Mesenchymal stem cell (in vitro differentiated cells and primary cell): Measurements from ENCODE around the gene KIAA0825.

Experiments used
- DNase-seq: peaks from one replicate; pipeline ENCODE4 v3.0.0-alpha.2; 2013
- H2AFZ ChIP-seq: one replicate; pipeline ENCODE4 v1.6.1; 2013; ENCODE audit warnings: low read depth, mild to moderate bottlenecking, control low read depth, inconsistent platforms, low read length, moderate library complexity
- H2AK5ac ChIP-seq: 2 replicates; pipeline ENCODE4 v1.6.1; 2013; ENCODE audit warnings: low read length, moderate library complexity, mild to moderate bottlenecking, inconsistent platforms; ENCODE audit not compliant: severe bottlenecking
- H2BK120ac ChIP-seq: one replicate; pipeline ENCODE4 v1.6.1; 2013; ENCODE audit warnings: low read depth, mild to moderate bottlenecking, inconsistent platforms, low read length, moderate library complexity
- H2BK12ac ChIP-seq, 2 experiments: one replicate each; pipeline ENCODE4 v1.6.1; 2013; ENCODE audit warnings: inconsistent platforms in 2 of 2, low read length in 2 of 2, mild to moderate bottlenecking in 2 of 2, moderate library complexity in 2 of 2, control low read depth in 1 of 2
- H2BK15ac ChIP-seq: one replicate; pipeline ENCODE4 v1.6.1; 2013; ENCODE audit warnings: mild to moderate bottlenecking, low read depth, inconsistent platforms; ENCODE audit not compliant: poor library complexity, severe bottlenecking
- H2BK5ac ChIP-seq: 2 replicates; pipeline ENCODE4 v1.6.1; 2013; ENCODE audit warnings: low read depth, mild to moderate bottlenecking, low read length, control low read depth, inconsistent platforms; ENCODE audit not compliant: poor library complexity, severe bottlenecking
- H3K14ac ChIP-seq, 2 experiments: one replicate each; pipeline ENCODE4 v1.6.1; 2013; ENCODE audit warnings: inconsistent platforms in 2 of 2, low read length in 2 of 2, control low read depth in 1 of 2, mild to moderate bottlenecking in 1 of 2, moderate library complexity in 1 of 2
- H3K18ac ChIP-seq, 2 experiments: one replicate each; pipeline ENCODE4 v1.6.1; 2013; ENCODE audit warnings: inconsistent platforms in 2 of 2, low read length in 2 of 2, control low read depth in 1 of 2, low read depth in 1 of 2, mild to moderate bottlenecking in 1 of 2
- H3K23ac ChIP-seq, 2 experiments: one replicate each; pipeline ENCODE4 v1.6.1; 2013; ENCODE audit warnings: inconsistent platforms in 2 of 2, low read length in 2 of 2, mild to moderate bottlenecking in 2 of 2, moderate library complexity in 2 of 2, control low read depth in 1 of 2
- H3K27ac ChIP-seq: 2 replicates; pipeline ENCODE4 v1.5.1; 2013; ENCODE audit warnings: mild to moderate bottlenecking, moderate library complexity, low read length, control low read depth, inconsistent platforms; ENCODE audit not compliant: poor library complexity, severe bottlenecking
- H3K27me3 ChIP-seq, 2 experiments: 2 replicates each; pipeline versions ENCODE4 v1.6.1 to v1.7.0; 2013; ENCODE audit warnings: low read length in 2 of 2, mild to moderate bottlenecking in 2 of 2, moderate library complexity in 2 of 2, control low read depth in 1 of 2, inconsistent platforms in 1 of 2; ENCODE audit not compliant: control insufficient read depth in 1 of 2, insufficient read depth in 1 of 2
- H3K36me3 ChIP-seq, 2 experiments: 2 replicates each; pipeline versions ENCODE4 v1.6.1 to v1.7.0; 2013; ENCODE audit warnings: low read length in 2 of 2, control low read depth in 1 of 2, inconsistent platforms in 1 of 2, low read depth in 1 of 2, mild to moderate bottlenecking in 1 of 2; ENCODE audit not compliant: insufficient read depth in 2 of 2, control insufficient read depth in 1 of 2
- H3K4ac ChIP-seq, 2 experiments: one replicate each; pipeline ENCODE4 v1.6.1; 2013; ENCODE audit warnings: inconsistent platforms in 2 of 2, low read length in 2 of 2, mild to moderate bottlenecking in 2 of 2, moderate library complexity in 2 of 2, control low read depth in 1 of 2, low read depth in 1 of 2
- H3K4me1 ChIP-seq: 2 replicates; pipeline ENCODE4 v1.6.1; 2013; ENCODE audit warnings: low read depth, low read length, control low read depth; ENCODE audit not compliant: control insufficient read depth, insufficient read depth
- H3K4me2 ChIP-seq: 2 replicates; pipeline ENCODE4 v1.6.1; 2013; ENCODE audit warnings: low read length, mild to moderate bottlenecking, inconsistent platforms; ENCODE audit not compliant: poor library complexity, severe bottlenecking
- H3K4me3 ChIP-seq, 2 experiments: 2 replicates each; pipeline versions ENCODE4 v1.5.1 to v1.7.0; 2013; ENCODE audit warnings: low read length in 2 of 2, mild to moderate bottlenecking in 2 of 2, control low read depth in 1 of 2, low read depth in 1 of 2; ENCODE audit not compliant: insufficient read depth in 1 of 2
- H3K79me1 ChIP-seq: replicated peaks from 2 replicates; pipeline ENCODE4 v1.6.1; 2013; ENCODE audit warnings: mild to moderate bottlenecking, control low read depth, low read length, inconsistent platforms; ENCODE audit not compliant: poor library complexity, severe bottlenecking
- H3K9ac ChIP-seq: 2 replicates; pipeline ENCODE4 v1.7.0; 2013; ENCODE audit warnings: mild to moderate bottlenecking, low read length, moderate library complexity
- H3K9me3 ChIP-seq: 2 replicates; pipeline ENCODE4 v1.7.0; 2013; ENCODE audit warnings: mild to moderate bottlenecking, low read length; ENCODE audit not compliant: control insufficient read depth
- H4K8ac ChIP-seq: one replicate; pipeline ENCODE4 v1.6.1; 2013; ENCODE audit warnings: inconsistent platforms, mild to moderate bottlenecking, low read length, moderate library complexity
- H4K91ac ChIP-seq: one replicate; pipeline ENCODE4 v1.6.1; 2013; ENCODE audit warnings: mild to moderate bottlenecking, low read length, inconsistent platforms
- WGBS: methylation state at CpG from one replicate; pipeline ENCODE4 v1.1.7; 2013; ENCODE audit warnings: mixed read lengths; 5-methylcytosine and 5-hydroxymethylcytosine counted together

Gene KIAA0825

DNA sequence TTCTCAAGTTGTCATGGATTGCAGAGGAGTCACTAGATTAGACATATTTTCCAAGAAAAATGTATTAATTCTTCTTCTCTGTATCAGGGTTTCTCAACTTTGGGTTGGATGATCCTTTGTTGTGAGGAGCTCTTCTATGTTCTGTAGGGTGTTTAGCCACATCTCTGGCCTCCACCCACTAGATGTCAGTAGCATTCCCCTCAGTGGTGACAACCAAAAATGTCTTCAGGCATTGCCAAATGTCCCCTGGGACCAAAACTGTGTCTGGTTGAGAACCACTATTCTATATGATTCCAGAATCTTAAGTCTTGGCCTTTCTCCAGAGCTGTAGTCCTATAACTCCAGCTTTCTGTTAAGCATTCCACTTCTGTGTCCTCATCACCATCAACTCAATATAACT, 220.9 kb downstream of the KIAA0825 start:
- Histone ChIP-seq H2BK120ac (no peak overlapping the region), H3K4me2 (no peak overlapping the region), H3K4me1 (no peaks in the 10 kb centered on the region), H3K27ac (no peak overlapping the region), H3K4me3 (no peak overlapping the region), H3K4ac (no peak overlapping the region), H3K14ac (no peak overlapping the region), H2BK12ac (no peak overlapping the region), H3K9me3 (no peaks in the 10 kb centered on the region), H2AFZ (no peak overlapping the region), H3K9ac (no peak overlapping the region), H2BK15ac (no peak overlapping the region), H3K36me3 (no peaks in the 10 kb centered on the region), H3K23ac (no peak overlapping the region), H4K8ac (no peak overlapping the region), H3K18ac (no peak overlapping the region), H3K27me3 (no peaks in the 10 kb centered on the region), H4K91ac (no peak overlapping the region), H2BK5ac (no peak overlapping the region), H2AK5ac (no peak overlapping the region), H3K79me1 (no peaks in the 10 kb centered on the region)
- DNase-seq: no peak

GRCh38 chr5:94396687-94397086, 221.7 kb downstream of the KIAA0825 start:
- H3K4me2 ChIP-seq: no peak overlapping the region
- no peak overlapping the region for H3K4ac ChIP-seq
- no peak overlapping the region for H2BK12ac ChIP-seq

DNA sequence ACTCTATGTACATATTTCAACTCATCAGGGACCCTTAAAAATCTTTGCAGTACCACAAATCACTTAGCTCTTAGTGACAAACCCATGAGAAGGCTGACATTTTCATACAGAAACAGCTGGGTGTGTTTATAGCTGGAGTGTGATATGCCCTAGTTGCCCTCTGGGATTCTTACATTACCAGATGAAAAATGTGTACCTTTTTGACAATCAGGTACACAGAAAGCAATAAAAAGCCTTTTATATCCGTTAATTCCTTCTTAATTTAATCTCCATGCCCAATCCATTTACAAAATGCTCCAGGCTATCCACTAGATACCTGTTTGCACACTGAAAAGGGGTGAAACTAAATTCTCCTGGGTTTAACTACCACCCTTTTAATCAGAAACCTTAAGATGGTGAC, 222.9 kb downstream of the KIAA0825 start:
- Histone ChIP-seq H3K27ac (no peak overlapping the region), H2AK5ac (no peak overlapping the region), H2BK15ac (no peak overlapping the region), H2AFZ (no peak overlapping the region), H3K4me2 (no peak overlapping the region), H3K27me3 (no peaks in the 10 kb centered on the region), H3K4me1 (no peaks in the 10 kb centered on the region), H3K4ac (no peak overlapping the region), H3K9me3 (no peaks in the 10 kb centered on the region), H2BK120ac (no peak overlapping the region), H3K36me3 (no peaks in the 10 kb centered on the region), H3K14ac (no peak overlapping the region), H3K79me1 (no peaks in the 10 kb centered on the region), H2BK5ac (no peak overlapping the region), H3K18ac (no peak overlapping the region), H3K23ac (no peak overlapping the region), H2BK12ac (no peak overlapping the region), H3K9ac (no peak overlapping the region), H3K4me3 (no peak overlapping the region), H4K8ac (no peak overlapping the region), H4K91ac (no peak overlapping the region)
- WGBS: 35% methylated on average over 1 of the region's 1 CpG
- no peak for DNase-seq

More at GRCh38 chr5:94396687-94397086, 221.7 kb downstream of the KIAA0825 start:
- H2BK15ac ChIP-seq: no peak overlapping the region
- no peak overlapping the region for H3K27ac ChIP-seq
- no peak overlapping the region for H2AK5ac ChIP-seq
- no peaks in the 10 kb centered on the region for H3K79me1 ChIP-seq
- no peak overlapping the region for H2BK5ac ChIP-seq
- no peak for DNase-seq
- no peak overlapping the region for H4K8ac ChIP-seq
- no peak overlapping the region for H4K91ac ChIP-seq
- no peak overlapping the region for H3K9ac ChIP-seq
- no peak overlapping the region for H3K23ac ChIP-seq
- no peak overlapping the region for H3K14ac ChIP-seq
- no peaks in the 10 kb centered on the region for H3K36me3 ChIP-seq
- no peak overlapping the region for H2AFZ ChIP-seq
- H3K4me3 ChIP-seq: no peak overlapping the region
- no peak overlapping the region for H2BK120ac ChIP-seq
- no peaks in the 10 kb centered on the region for H3K27me3 ChIP-seq
- H3K4me1 ChIP-seq: no peaks in the 10 kb centered on the region
- H3K18ac ChIP-seq: no peak overlapping the region
- H3K9me3 ChIP-seq: no peaks in the 10 kb centered on the region

DNA sequence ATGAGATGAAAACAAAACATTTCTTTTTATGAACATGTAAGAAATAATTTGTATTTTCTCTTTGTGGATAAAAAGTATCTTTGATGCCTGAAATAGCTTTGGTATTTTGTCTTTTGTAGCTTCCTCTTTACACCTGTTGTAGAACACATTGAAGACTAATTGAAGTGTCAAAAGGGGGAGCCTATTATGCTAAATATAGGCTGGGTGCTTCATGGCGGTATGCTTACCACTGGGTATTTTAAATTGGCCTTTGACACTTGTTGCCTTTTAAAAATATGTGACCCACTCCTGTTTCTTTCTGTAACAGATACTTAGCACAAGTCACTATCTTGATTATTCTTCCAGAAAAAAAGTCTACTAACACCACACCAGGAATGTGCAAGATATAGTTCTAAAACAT, 226.4 kb downstream of the KIAA0825 start:
- Histone ChIP-seq H3K9me3 (no peaks in the 10 kb centered on the region), H3K18ac (no peak overlapping the region), H3K14ac (no peak overlapping the region), H4K8ac (no peak overlapping the region), H3K4ac (no peak overlapping the region), H2AK5ac (no peak overlapping the region), H4K91ac (no peak overlapping the region), H3K4me3 (no peak overlapping the region), H3K27ac (no peak overlapping the region), H2BK120ac (no peak overlapping the region), H3K9ac (no peak overlapping the region), H2AFZ (no peak overlapping the region), H3K4me2 (no peak overlapping the region), H3K36me3 (no peaks in the 10 kb centered on the region), H2BK15ac (no peak overlapping the region), H2BK12ac (no peak overlapping the region), H3K23ac (no peak overlapping the region), H2BK5ac (no peak overlapping the region), H3K27me3 (no peaks in the 10 kb centered on the region), H3K79me1 (no peaks in the 10 kb centered on the region), H3K4me1 (no peaks in the 10 kb centered on the region)
- DNase-seq: no peak
- WGBS: 100% methylated on average over 1 of the region's 1 CpG
